Measurements from ENCODE around the gene DDX3X. TPM values are rescaled to one million over a fixed set of nuclear protein-coding genes. Genes with fewer than 3 reads are reported as not detected.

Gene DDX3X
- total and polyA plus RNA-seq, 2 donors from 2014 or later = 43.6 to 275 TPM

DNA sequence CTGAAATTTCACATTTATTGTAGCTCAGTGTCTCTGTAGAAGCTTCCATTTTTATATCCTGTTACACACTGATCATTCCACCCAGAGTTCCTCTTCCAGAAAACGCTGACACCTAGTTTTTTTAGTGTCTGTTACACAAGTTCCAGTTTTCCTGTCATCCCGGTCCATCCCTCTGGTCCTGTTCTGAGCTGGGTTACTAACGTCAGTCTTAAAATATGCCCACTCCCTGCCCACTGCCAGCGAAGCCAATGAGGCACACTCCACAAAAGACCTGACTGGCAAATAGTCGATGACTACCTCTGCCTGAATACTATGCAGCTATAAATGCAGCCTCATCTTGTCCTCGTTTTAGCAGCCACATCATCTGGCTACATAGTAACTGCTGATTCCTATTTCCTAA lies 30.9 kb upstream of the DDX3X start:
- H3K27ac ChIP-seq (ENCODE audit: low read depth in 2 of 2, low read length in 2 of 2) = no peak overlapping the region

DNA sequence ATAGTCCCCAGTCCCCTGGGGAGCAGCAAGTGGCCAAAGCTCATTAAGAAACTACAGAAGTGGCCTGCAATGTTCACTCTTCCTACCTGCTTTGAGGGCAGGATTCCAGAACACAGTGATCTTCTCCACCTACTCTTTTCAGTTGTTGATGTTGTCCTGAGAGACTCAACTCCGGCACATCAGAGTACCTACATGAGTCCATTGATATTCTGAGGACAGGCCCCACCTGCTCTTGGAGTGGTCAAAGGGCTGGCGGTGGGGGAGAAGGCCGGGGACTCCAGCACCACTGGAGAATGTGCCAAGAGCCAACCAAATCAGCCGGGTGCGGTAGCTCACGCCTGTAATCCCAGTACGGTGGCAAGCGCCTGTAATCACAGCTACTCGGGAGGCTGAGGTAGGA lies 29.8 kb upstream of the DDX3X start:
- FAIRE-seq = no peak
- DNase-seq = no peak
- TF ChIP-seq, protein P1, sequence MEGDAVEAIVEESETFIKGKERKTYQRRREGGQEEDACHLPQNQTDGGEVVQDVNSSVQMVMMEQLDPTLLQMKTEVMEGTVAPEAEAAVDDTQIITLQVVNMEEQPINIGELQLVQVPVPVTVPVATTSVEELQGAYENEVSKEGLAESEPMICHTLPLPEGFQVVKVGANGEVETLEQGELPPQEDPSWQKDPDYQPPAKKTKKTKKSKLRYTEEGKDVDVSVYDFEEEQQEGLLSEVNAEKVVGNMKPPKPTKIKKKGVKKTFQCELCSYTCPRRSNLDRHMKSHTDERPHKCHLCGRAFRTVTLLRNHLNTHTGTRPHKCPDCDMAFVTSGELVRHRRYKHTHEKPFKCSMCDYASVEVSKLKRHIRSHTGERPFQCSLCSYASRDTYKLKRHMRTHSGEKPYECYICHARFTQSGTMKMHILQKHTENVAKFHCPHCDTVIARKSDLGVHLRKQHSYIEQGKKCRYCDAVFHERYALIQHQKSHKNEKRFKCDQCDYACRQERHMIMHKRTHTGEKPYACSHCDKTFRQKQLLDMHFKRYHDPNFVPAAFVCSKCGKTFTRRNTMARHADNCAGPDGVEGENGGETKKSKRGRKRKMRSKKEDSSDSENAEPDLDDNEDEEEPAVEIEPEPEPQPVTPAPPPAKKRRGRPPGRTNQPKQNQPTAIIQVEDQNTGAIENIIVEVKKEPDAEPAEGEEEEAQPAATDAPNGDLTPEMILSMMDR (IDR thresholded peaks at IDR 0.05; ENCODE audit: borderline replicate concordance, extremely low read depth, insufficient read depth) = no peak
- no peaks in the 10 kb centered on the region for H3K4me1 ChIP-seq (ENCODE audit: control insufficient read depth in 2 of 3, insufficient read depth in 2 of 3, low read depth in 1 of 3, low read length in 3 of 3)
- intact Hi-C loops (cut with DNase I) = no loop called here
- H3K27me3 ChIP-seq (ENCODE audit: control insufficient read depth, insufficient read depth, low read length) = no peaks in the 10 kb centered on the region
- no peaks in the 10 kb centered on the region for H3K9me3 ChIP-seq (ENCODE audit: control insufficient read depth in 2 of 3, insufficient read depth in 1 of 3, low read length in 3 of 3)
- H3K27ac ChIP-seq (ENCODE audit: low read depth in 2 of 2, low read length in 2 of 2) = no peak overlapping the region
- no peak overlapping the region for H3K9ac ChIP-seq (ENCODE audit: low read length in 3 of 3)
- H3K36me3 ChIP-seq (ENCODE audit: control insufficient read depth in 2 of 3, insufficient read depth in 3 of 3, low read length in 3 of 3) = no peaks in the 10 kb centered on the region
- no peak overlapping the region for H3K4me3 ChIP-seq (ENCODE audit: low read length in 3 of 3)

More for the DNA sequence above, 30.9 kb upstream of the DDX3X start:
- H3K36me3 ChIP-seq (ENCODE audit: control insufficient read depth in 2 of 3, insufficient read depth in 3 of 3, low read length in 3 of 3) = no peaks in the 10 kb centered on the region
- no peak overlapping the region for H3K9ac ChIP-seq (ENCODE audit: low read length in 3 of 3)
- no peaks in the 10 kb centered on the region for H3K4me1 ChIP-seq (ENCODE audit: control insufficient read depth in 2 of 3, insufficient read depth in 2 of 3, low read depth in 1 of 3, low read length in 3 of 3)
- no peaks in the 10 kb centered on the region for H3K27me3 ChIP-seq (ENCODE audit: control insufficient read depth, insufficient read depth, low read length)
- FAIRE-seq (no peak), DNase-seq (no peak)
- no peak overlapping the region for H3K4me3 ChIP-seq (ENCODE audit: low read length in 3 of 3)
- TF ChIP-seq, protein P1 (IDR thresholded peaks at IDR 0.05; ENCODE audit: borderline replicate concordance, extremely low read depth, insufficient read depth) = no peak
- intact Hi-C loops (cut with DNase I) = no loop called here
- H3K9me3 ChIP-seq (ENCODE audit: control insufficient read depth in 2 of 3, insufficient read depth in 1 of 3, low read length in 3 of 3) = no peaks in the 10 kb centered on the region

DNA sequence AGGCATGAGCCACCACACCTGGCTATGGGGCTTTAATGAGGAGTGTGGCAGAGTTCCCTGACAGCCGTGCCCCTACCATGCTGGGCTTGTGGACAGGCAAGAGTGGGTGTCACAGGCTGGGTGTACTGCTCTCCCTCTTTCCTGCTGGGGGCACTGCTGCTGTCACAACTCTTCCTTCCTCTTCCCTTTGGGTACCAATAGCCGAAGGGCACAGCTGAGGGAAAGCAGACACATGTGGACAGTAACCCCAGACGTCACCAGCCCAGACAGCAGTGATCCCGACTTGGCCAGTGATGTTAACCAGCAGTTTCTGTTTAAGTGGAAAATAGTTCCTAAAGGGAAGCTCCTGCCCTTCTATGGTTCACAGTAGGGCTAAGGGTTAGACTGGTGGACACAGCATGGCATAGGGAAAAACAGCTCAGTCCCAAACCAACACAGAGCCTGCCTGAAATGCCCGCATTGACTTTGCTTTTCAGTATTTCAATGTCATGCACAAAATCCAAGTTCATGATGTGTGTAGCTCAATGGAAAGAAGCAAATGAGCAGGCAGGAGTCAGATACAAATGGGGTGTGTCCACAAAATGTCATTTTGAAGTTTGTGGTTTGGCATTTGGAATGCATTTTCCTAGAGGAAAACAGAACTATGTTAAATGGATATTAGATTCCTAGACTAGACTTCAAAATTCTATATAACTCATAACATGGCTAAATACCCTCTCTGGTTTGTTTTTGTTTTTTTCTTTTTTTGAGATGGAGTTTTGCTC lies 24.9 kb upstream of the DDX3X start:
- FAIRE-seq (no peak), DNase-seq (no peak)
- no peaks in the 10 kb centered on the region for H3K9me3 ChIP-seq (ENCODE audit: control insufficient read depth in 2 of 3, insufficient read depth in 1 of 3, low read length in 3 of 3)
- no peak overlapping the region for H3K27ac ChIP-seq (ENCODE audit: low read depth in 2 of 2, low read length in 2 of 2)
- no peaks in the 10 kb centered on the region for H3K27me3 ChIP-seq (ENCODE audit: control insufficient read depth, insufficient read depth, low read length)
- intact Hi-C loops (cut with DNase I) = no loop called here
- no peaks in the 10 kb centered on the region for H3K4me1 ChIP-seq (ENCODE audit: control insufficient read depth in 2 of 3, insufficient read depth in 2 of 3, low read depth in 1 of 3, low read length in 3 of 3)
- H3K36me3 ChIP-seq (ENCODE audit: control insufficient read depth in 2 of 3, insufficient read depth in 3 of 3, low read length in 3 of 3) = no peaks in the 10 kb centered on the region
- H3K4me3 ChIP-seq (ENCODE audit: low read length in 3 of 3) = no peak overlapping the region
- no peak overlapping the region for H3K9ac ChIP-seq (ENCODE audit: low read length in 3 of 3)
- TF ChIP-seq, protein P1 (IDR thresholded peaks at IDR 0.05; ENCODE audit: borderline replicate concordance, extremely low read depth, insufficient read depth) = no peak
